Osteoblast (primary cell): ENCODE results near the gene ATRN. TPM values are rescaled to one million over a fixed set of nuclear protein-coding genes. Genes with fewer than 3 reads are reported as not detected.
A peak's percentile ranks its signal among the peaks of the same experiment; 100 is the strongest.

Experiments used
- DNase-seq: peaks from one replicate; pipeline ENCODE4 v3.0.0; 2011; ENCODE audit warnings: low spot score, mixed read lengths; ENCODE audit not compliant: insufficient read length; ENCODE audit errors: missing footprints
- H2AFZ ChIP-seq: 2 replicates; pipeline ENCODE4 v1.6.0; 2011; ENCODE audit warnings: mild to moderate bottlenecking, low read length
- H3K27ac ChIP-seq: 2 replicates; pipeline ENCODE4 v1.5.1; 2011; ENCODE audit warnings: mild to moderate bottlenecking, low read depth, low read length, moderate library complexity
- H3K27me3 ChIP-seq: 2 replicates; pipeline ENCODE4 v1.6.0; 2012; ENCODE audit warnings: mild to moderate bottlenecking, control low read depth, inconsistent platforms, low read length, moderate library complexity; ENCODE audit not compliant: insufficient read depth
- H3K36me3 ChIP-seq: 2 replicates; pipeline ENCODE4 v1.5.1; 2011; ENCODE audit warnings: mild to moderate bottlenecking, low read length, control low read depth, moderate library complexity; ENCODE audit not compliant: insufficient read depth
- H3K4me1 ChIP-seq: 2 replicates; pipeline ENCODE4 v1.5.1; 2011; ENCODE audit warnings: mild to moderate bottlenecking, low read length, control low read depth, moderate library complexity; ENCODE audit not compliant: insufficient read depth
- H3K4me2 ChIP-seq: 2 replicates; pipeline ENCODE4 v1.6.0; 2011; ENCODE audit warnings: mild to moderate bottlenecking, low read length; ENCODE audit not compliant: insufficient read depth
- H3K4me3 ChIP-seq: fragments of 200-600 bp; sonication (generic); 3 replicates; pipeline ENCODE4 v1.5.1; 2012; ENCODE audit warnings: mild to moderate bottlenecking, low read length, inconsistent platforms; ENCODE audit not compliant: insufficient read depth
- H3K79me2 ChIP-seq: 2 replicates; pipeline ENCODE4 v1.6.0; 2012; ENCODE audit warnings: mild to moderate bottlenecking, low read length, control low read depth, inconsistent platforms; ENCODE audit not compliant: insufficient read depth
- H3K9me3 ChIP-seq: 2 replicates; pipeline ENCODE4 v1.5.1; 2011; ENCODE audit warnings: low read depth, low read length, control low read depth
- H4K20me1 ChIP-seq: 2 replicates; pipeline ENCODE4 v1.6.0; 2012; ENCODE audit warnings: mild to moderate bottlenecking, low read length, control low read depth; ENCODE audit not compliant: insufficient read depth
- total RNA-seq: library from RNA; depleted of rRNA; stranded (reverse); fragments of >200 nt; gene quantifications from 2 replicates; pipeline ENCODE4 v1.2.3, GENCODE V29; 2012
- TF ChIP-seq, protein P1 (sequence below): IDR thresholded peaks from 2 replicates; pipeline ENCODE4 v1.5.1; 2011; ENCODE audit warnings: mild to moderate bottlenecking, low read depth, low read length, moderate library complexity; ENCODE audit errors: extremely low read depth

The ATRN gene
- total RNA-seq, 1 donor = 48.1 TPM

- H3K4me3 ChIP-seq = peak overlapping the region; percentile 67
- TF ChIP-seq, protein P1, sequence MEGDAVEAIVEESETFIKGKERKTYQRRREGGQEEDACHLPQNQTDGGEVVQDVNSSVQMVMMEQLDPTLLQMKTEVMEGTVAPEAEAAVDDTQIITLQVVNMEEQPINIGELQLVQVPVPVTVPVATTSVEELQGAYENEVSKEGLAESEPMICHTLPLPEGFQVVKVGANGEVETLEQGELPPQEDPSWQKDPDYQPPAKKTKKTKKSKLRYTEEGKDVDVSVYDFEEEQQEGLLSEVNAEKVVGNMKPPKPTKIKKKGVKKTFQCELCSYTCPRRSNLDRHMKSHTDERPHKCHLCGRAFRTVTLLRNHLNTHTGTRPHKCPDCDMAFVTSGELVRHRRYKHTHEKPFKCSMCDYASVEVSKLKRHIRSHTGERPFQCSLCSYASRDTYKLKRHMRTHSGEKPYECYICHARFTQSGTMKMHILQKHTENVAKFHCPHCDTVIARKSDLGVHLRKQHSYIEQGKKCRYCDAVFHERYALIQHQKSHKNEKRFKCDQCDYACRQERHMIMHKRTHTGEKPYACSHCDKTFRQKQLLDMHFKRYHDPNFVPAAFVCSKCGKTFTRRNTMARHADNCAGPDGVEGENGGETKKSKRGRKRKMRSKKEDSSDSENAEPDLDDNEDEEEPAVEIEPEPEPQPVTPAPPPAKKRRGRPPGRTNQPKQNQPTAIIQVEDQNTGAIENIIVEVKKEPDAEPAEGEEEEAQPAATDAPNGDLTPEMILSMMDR = no peak
Observed at GRCh38 chr20:3680701-3681351, 210.0 kb downstream of the ATRN start.

DNA sequence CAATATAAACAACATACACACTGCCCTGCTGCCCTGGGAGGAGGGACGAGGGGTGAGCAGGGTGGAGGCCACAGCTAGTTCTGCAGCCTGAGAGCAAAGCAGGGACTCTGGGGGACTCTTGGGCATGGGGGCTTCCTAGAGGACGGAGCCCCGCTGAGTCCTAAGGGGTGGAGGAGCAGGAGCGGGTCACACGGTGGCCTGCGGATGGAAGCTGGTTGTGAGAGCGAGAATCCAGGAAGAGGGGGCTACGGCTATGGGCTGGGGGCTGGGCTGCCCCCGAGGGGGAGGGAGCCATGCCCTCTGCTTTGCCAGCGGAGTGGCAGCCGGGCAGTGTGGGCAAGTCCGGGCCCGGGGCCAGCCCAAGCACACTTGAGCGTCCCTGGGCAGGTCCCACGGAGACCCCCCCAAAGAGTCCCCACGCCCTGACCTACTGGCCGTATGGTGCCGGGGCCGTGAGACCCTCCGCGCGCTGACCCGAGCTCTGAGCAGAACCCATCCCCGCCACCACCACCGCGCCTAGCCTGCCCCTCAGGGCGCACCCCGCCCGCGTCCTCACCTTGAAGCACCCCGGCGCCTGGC lies 210.6 kb downstream of the ATRN start:
- peaks cover 11% of the 10 kb centered on the region for H3K27me3 ChIP-seq
- peak overlapping the region; percentile 71 for H3K4me2 ChIP-seq
- H4K20me1 ChIP-seq = no peaks in the 10 kb centered on the region
- peak overlapping the region; percentile 29 for H2AFZ ChIP-seq
- no peaks in the 10 kb centered on the region for H3K36me3 ChIP-seq
- H3K27ac ChIP-seq = no peak overlapping the region
- H3K79me2 ChIP-seq = no peaks in the 10 kb centered on the region
- no peak for DNase-seq
- peak overlapping the region; percentile 67 for H3K4me3 ChIP-seq
- TF ChIP-seq, protein P1 = no peak
- H3K9me3 ChIP-seq = no peaks in the 10 kb centered on the region
- H3K4me1 ChIP-seq = peaks cover 11% of the 10 kb centered on the region

More at GRCh38 chr20:3680701-3681351, 210.0 kb downstream of the ATRN start:
- Histone ChIP-seq H3K4me1 (peaks cover 10% of the 10 kb centered on the region), H3K36me3 (no peaks in the 10 kb centered on the region), H2AFZ (no peak overlapping the region), H3K4me2 (peak overlapping the region; percentile 71), H3K79me2 (no peaks in the 10 kb centered on the region), H3K9me3 (no peaks in the 10 kb centered on the region), H4K20me1 (no peaks in the 10 kb centered on the region), H3K27me3 (peaks cover 15% of the 10 kb centered on the region), H3K27ac (no peak overlapping the region)
- no peak for DNase-seq

DNA sequence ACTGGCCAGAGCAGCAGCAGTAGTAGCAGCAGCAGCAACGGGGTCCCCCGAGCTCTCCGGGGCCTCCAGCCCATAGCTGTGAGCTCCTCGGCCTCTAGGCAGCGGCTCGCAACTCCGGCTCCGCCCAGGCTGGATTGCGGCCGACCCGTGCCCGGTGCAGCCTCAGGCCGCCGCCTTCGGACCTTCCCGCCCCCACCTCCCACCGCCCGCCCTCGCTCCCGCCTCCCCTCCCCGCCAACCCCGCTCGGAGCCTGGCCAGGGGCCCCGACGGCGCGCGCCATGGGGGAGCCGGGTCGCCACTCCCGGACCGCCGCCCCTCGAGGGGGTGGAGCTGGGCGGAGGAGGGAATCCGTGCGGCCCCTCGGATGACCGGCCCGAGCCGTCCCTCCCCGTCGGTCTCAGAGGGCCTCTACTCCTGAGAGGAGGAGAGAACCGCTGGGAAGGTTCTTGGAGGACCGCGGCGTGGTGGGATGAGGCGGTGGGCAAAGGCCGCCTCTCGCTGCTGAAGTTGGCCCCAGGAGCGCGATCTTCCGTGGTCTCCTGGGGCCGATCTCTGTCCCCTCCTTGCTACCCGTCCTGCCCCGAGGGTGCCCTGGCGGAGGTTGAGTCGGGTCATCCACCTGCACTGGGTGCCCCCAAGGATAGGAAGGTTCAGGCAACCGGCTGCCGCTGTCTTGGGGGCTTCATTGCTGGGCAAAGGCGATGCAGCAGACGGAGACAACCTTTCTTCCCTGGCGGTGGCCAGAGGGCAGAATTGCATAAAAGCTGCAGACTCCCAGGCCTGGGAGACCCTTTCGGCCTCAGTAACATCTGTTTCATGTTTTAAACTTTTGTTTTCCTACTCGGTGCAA lies 211.3 kb downstream of the ATRN start, which contains the start of gene ADAM33:
Gene ADAM33, minus strand, starts transcription at position 80 of the 851 bp plus-strand sequence. Its CDS starts 6 bp downstream, at position 74.
- Histone ChIP-seq H3K9me3 (no peaks in the 10 kb centered on the region), H3K4me3 (peak within 1 kb of the TSS; percentile 67), H3K79me2 (no peaks in the 10 kb centered on the region), H3K4me2 (peak within 1 kb of the TSS; percentile 71), H3K4me1 (peaks cover 18% of the 10 kb centered on the region), H3K27ac (no peak within 1 kb of the TSS), H2AFZ (peak within 1 kb of the TSS; percentile 29), H3K36me3 (no peaks in the 10 kb centered on the region), H3K27me3 (peaks cover 11% of the 10 kb centered on the region), H4K20me1 (no peaks in the 10 kb centered on the region)
- TF ChIP-seq, protein P1 = no peak
- no peak for DNase-seq
